B cell (primary cell): ENCODE data around the gene STAM. TPM values are rescaled to one million over a fixed set of nuclear protein-coding genes. Genes with fewer than 3 reads are reported as not detected.

Experiments
- ATAC-seq: fragments of 200-7000 bp; cut with Tn5 transposase; one replicate; pipeline ENCODE4 v1.10.0; 2021; ENCODE audit warnings: low read depth, mild to moderate bottlenecking, moderate number of reproducible peaks, moderate library complexity
- CTCF ChIA-PET: fragments of 350-600 bp; sonication (Branson Sonifier 250); formaldehyde crosslinking; loops from one replicate; lab custom pipeline; 2021; ENCODE audit warnings: antibody characterized with exemption, inconsistent platforms; lab: Charles Lee
- POLR2A ChIA-PET: fragments of 350-600 bp; sonication (Branson Sonifier 250); formaldehyde crosslinking; loops from one replicate; lab custom pipeline; 2021; ENCODE audit warnings: antibody characterized with exemption; lab: Charles Lee
- DNase-seq: peaks from one replicate; pipeline ENCODE4 v3.0.0; 2013
- H2AFZ ChIP-seq: 2 replicates; pipeline ENCODE4 v1.6.1; 2012; ENCODE audit warnings: mild to moderate bottlenecking, low read depth, low read length; ENCODE audit not compliant: insufficient read depth, poor library complexity, severe bottlenecking
- H3K27ac ChIP-seq, 2 donors: 1 replicate in 1 of 2; 2 replicates in 1 of 2; pipeline ENCODE4 v1.5.1; 2012 to 2013; ENCODE audit warnings: low read length in 2 of 2, mild to moderate bottlenecking in 2 of 2, moderate library complexity in 1 of 2
- H3K27me3 ChIP-seq, 4 experiments: fragments of 200-600 bp in 1 of 4; sonication (generic) in 1 of 4; replicated peaks in 1 of 4; 1 replicate in 2 of 4; 2 replicates in 2 of 4; pipeline versions ENCODE4 v1.6.1 to v1.7.0; 2013 to 2016; ENCODE audit warnings: low read length in 3 of 4, mild to moderate bottlenecking in 2 of 4, mixed read lengths in 1 of 4, moderate library complexity in 1 of 4; ENCODE audit not compliant: insufficient read depth in 4 of 4, control insufficient read depth in 3 of 4; ENCODE audit errors: control extremely low read depth in 1 of 4
- H3K36me3 ChIP-seq, 2 experiments: replicated peaks in 1 of 2; 1 replicate in 1 of 2; 2 replicates in 1 of 2; pipeline versions ENCODE4 v1.6.1 to v1.7.1; 2013; ENCODE audit warnings: low read length in 1 of 2; ENCODE audit not compliant: insufficient read depth in 2 of 2, control insufficient read depth in 1 of 2; ENCODE audit errors: control extremely low read depth in 1 of 2, extremely low read depth in 1 of 2
- H3K4me1 ChIP-seq, 2 donors: fragments of 200-600 bp in 1 of 2; sonication (generic) in 1 of 2; 1 replicate in 1 of 2; 2 replicates in 1 of 2; pipeline versions ENCODE4 v1.5.1 to v1.6.1; 2013 to 2017; ENCODE audit warnings: low read length in 2 of 2; ENCODE audit not compliant: control insufficient read depth in 2 of 2, insufficient read depth in 2 of 2
- H3K4me2 ChIP-seq: replicated peaks from 2 replicates; pipeline ENCODE3; 2012; ENCODE audit warnings: mild to moderate bottlenecking, low read depth, low read length; ENCODE audit not compliant: poor library complexity, severe bottlenecking
- H3K4me3 ChIP-seq, 5 experiments: fragments of 200-600 bp in 1 of 5; sonication (generic) in 1 of 5; 1 replicate in 3 of 5; 2 replicates in 2 of 5; pipeline versions ENCODE4 v1.5.1 to v1.7.0; 2011 to 2016; ENCODE audit warnings: low read length in 4 of 5, mild to moderate bottlenecking in 4 of 5, low read depth in 2 of 5, control low read depth in 1 of 5, moderate library complexity in 1 of 5; ENCODE audit not compliant: insufficient read depth in 1 of 5; ENCODE audit errors: control extremely low read depth in 1 of 5, extremely low read depth in 1 of 5
- H3K79me2 ChIP-seq: fragments of 200-600 bp; sonication (generic); one replicate; pipeline ENCODE4 v1.6.0; 2016; ENCODE audit warnings: low read length; ENCODE audit not compliant: control insufficient read depth, insufficient read depth
- H3K9ac ChIP-seq: fragments of 200-600 bp; sonication (generic); 2 replicates; pipeline ENCODE4 v1.6.1; 2017; ENCODE audit warnings: mild to moderate bottlenecking, low read length, moderate library complexity
- H3K9me3 ChIP-seq, 3 donors: one replicate each; pipeline versions ENCODE4 v1.6.1 to v1.7.1; 2013; ENCODE audit warnings: low read length in 2 of 3; ENCODE audit not compliant: control insufficient read depth in 2 of 3, insufficient read depth in 1 of 3; ENCODE audit errors: control extremely low read depth in 1 of 3
- H4K20me1 ChIP-seq: 2 replicates; pipeline ENCODE4 v1.6.0; 2012; ENCODE audit warnings: mild to moderate bottlenecking, low read length; ENCODE audit not compliant: insufficient read depth, control insufficient read depth, poor library complexity, severe bottlenecking
- H3K27ac Mint-ChIP-seq: one replicate; pipeline ENCODE4 v1.8.0; 2021; ENCODE audit warnings: mixed read lengths
- H3K27me3 Mint-ChIP-seq: one replicate; pipeline ENCODE4 v1.8.0; 2021; ENCODE audit warnings: mixed read lengths
- H3K4me1 Mint-ChIP-seq: one replicate; pipeline ENCODE4 v1.8.0; 2021; ENCODE audit warnings: mixed read lengths
- H3K4me3 Mint-ChIP-seq: one replicate; pipeline ENCODE4 v1.8.0; 2021; ENCODE audit warnings: mixed read lengths
- H3K9me3 Mint-ChIP-seq: one replicate; pipeline ENCODE4 v1.8.0; 2022; ENCODE audit warnings: mixed read lengths; ENCODE audit not compliant: insufficient read depth
- CTCF ChIP-seq: fragments of 200-600 bp; IDR thresholded peaks from one replicate; pipeline ENCODE4 v1.8.0; 2022; ENCODE audit warnings: antibody characterized with exemption, mild to moderate bottlenecking
- EZH2 ChIP-seq: IDR thresholded peaks from 2 replicates; pipeline ENCODE4 v1.6.1; 2012; ENCODE audit warnings: borderline replicate concordance, low read depth, mild to moderate bottlenecking, moderate library complexity, low read length; ENCODE audit not compliant: insufficient read depth, poor library complexity, severe bottlenecking
- WGBS: methylation state at CpG from one replicate; pipeline ENCODE4 v1.1.5; 2013; ENCODE audit warnings: missing lambda C conversion rate; ENCODE audit not compliant: insufficient coverage; 5-methylcytosine and 5-hydroxymethylcytosine counted together
- intact Hi-C: fragments of 100-400 bp; cut with micrococcal nuclease; formaldehyde crosslinking; loops from one replicate; pipeline ENCODE4 v1.10.0; 2022
- polyA plus RNA-seq: library from polyadenylated mRNA; depleted of rRNA; stranded (reverse); fragments of >200 nt; gene quantifications from 2 replicates; pipeline ENCODE4 v1.2.3, GENCODE V29; 2012
- total RNA-seq, 2 donors: library from RNA; stranded (reverse); fragments of 120-200 nt in 1 of 2; gene quantifications; 1 replicate in 1 of 2; 2 replicates in 1 of 2; pipeline versions ENCODE4 v1.2.3 to v1.2.4, GENCODE V29; 2013 to 2022

STAM gene
- total and polyA plus RNA-seq, 2 donors (not counting 1 experiment from before 2014, with no cell fraction given): 9.1 to 35.1 TPM

GRCh38 chr10:17599089-17599488 lies 44.9 kb upstream of the STAM start:
- CTCF ChIA-PET: interaction anchor here (1.0 kb wide), 1 partner anchor 10 kb away, joined by 3 read pairs; no protein-coding TSS in a partner anchor
- DNase-seq (no peak), ATAC-seq (no peak)
- POLR2A ChIA-PET: no interaction called here
- no CpG with 5 or more reads among the region's 8 CpGs for WGBS
- Histone ChIP-seq H3K36me3 (no peaks in the 10 kb centered on the region), H4K20me1 (no peaks in the 10 kb centered on the region), H3K9ac (no peak overlapping the region), H3K9me3 (no peaks in the 10 kb centered on the region), H3K4me3 (no peak overlapping the region), H3K27me3 (no peaks in the 10 kb centered on the region), H3K79me2 (no peaks in the 10 kb centered on the region), H3K4me2 (no peak overlapping the region), H2AFZ (no peak overlapping the region), H3K4me1 (no peaks in the 10 kb centered on the region), H3K27ac (no peak overlapping the region)
- no peaks in the 10 kb centered on the region for H3K9me3 Mint-ChIP-seq
- no peak overlapping the region for H3K4me3 Mint-ChIP-seq
- H3K27me3 Mint-ChIP-seq: no peaks in the 10 kb centered on the region
- TF ChIP-seq EZH2 (no peak), CTCF (no peak)
- H3K4me1 Mint-ChIP-seq: no peaks in the 10 kb centered on the region
- intact Hi-C loops: no loop called here
- no peak overlapping the region for H3K27ac Mint-ChIP-seq

GRCh38 chr10:17605936-17606335 lies 38.0 kb upstream of the STAM start:
- H3K27me3 ChIP-seq: no peaks in the 10 kb centered on the region
- H3K4me3 ChIP-seq: no peak overlapping the region
- TF ChIP-seq CTCF (no peak), EZH2 (no peak)
- no peaks in the 10 kb centered on the region for H3K9me3 Mint-ChIP-seq
- no peak overlapping the region for H3K4me2 ChIP-seq
- no peak overlapping the region for H2AFZ ChIP-seq
- peaks cover 4% of the 10 kb centered on the region for H3K27me3 Mint-ChIP-seq
- no peak overlapping the region for H3K27ac Mint-ChIP-seq
- no peaks in the 10 kb centered on the region for H3K4me1 ChIP-seq
- WGBS: 100% methylated on average over 3 of the region's 6 CpGs
- ATAC-seq: no peak
- no peak for DNase-seq
- CTCF ChIA-PET: interaction anchor here (0.6 to 6.1 kb wide), 14 partner anchors 8 to 1121 kb away, joined by 3 to 75 read pairs (median 3); no protein-coding TSS in a partner anchor
- intact Hi-C loops: loop anchor here (5.0 kb wide), 1 partner anchor 631 kb away; no protein-coding TSS in a partner anchor
- H3K9ac ChIP-seq: no peak overlapping the region
- no peak overlapping the region for H3K27ac ChIP-seq
- H3K4me3 Mint-ChIP-seq: no peak overlapping the region
- H3K36me3 ChIP-seq: no peaks in the 10 kb centered on the region
- H3K4me1 Mint-ChIP-seq: peaks cover 2% of the 10 kb centered on the region
- POLR2A ChIA-PET: no interaction called here
- H3K9me3 ChIP-seq: no peaks in the 10 kb centered on the region
- no peaks in the 10 kb centered on the region for H3K79me2 ChIP-seq
- no peaks in the 10 kb centered on the region for H4K20me1 ChIP-seq
